ENCODE measurements around the gene ZC3H14. TPM values are rescaled to one million over a fixed set of nuclear protein-coding genes. Genes with fewer than 3 reads are reported as not detected.

Gene ZC3H14
- total RNA-seq (ENCODE audit: unreplicated experiment): 59.6 TPM
- long read RNA-seq, full-length matches to known transcripts: 7 of 28 reads
- long read RNA-seq, partial matches to known transcripts: 3 of 28 reads
- long read RNA-seq, other reads (novel, unspliced or antisense): 18 of 28 reads

GRCh38 chr14:88562831-88563686 is at the start of gene ZC3H14:
ZC3H14 (plus strand) TSS chr14:88563037; CDS start chr14:88563134, 97 bp downstream.
- DNase-seq: peak; percentile 92
- Mint-ChIP-seq H3K4me1 (ENCODE audit: low read depth, unreplicated experiment) (peaks cover 5% of the 10 kb centered on the region), H3K27me3 (ENCODE audit: unreplicated experiment) (peaks cover 10% of the 10 kb centered on the region), H3K4me3 (ENCODE audit: unreplicated experiment) (peak within 1 kb of the TSS; percentile 90), H3K27ac (ENCODE audit: unreplicated experiment) (peak within 1 kb of the TSS; percentile 84), H3K36me3 (ENCODE audit: unreplicated experiment) (no peaks in the 10 kb centered on the region), H3K9me3 (ENCODE audit: unreplicated experiment) (peaks cover 5% of the 10 kb centered on the region)
- no peak for TF ChIP-seq CTCF (IDR thresholded peaks at IDR 0.05; ENCODE audit: partially characterized antibody, unreplicated experiment)

- no peak for DNase-seq
- TF ChIP-seq CTCF (IDR thresholded peaks at IDR 0.05; ENCODE audit: partially characterized antibody, unreplicated experiment): no peak
- no peaks in the 10 kb centered on the region for H3K36me3 Mint-ChIP-seq (ENCODE audit: unreplicated experiment)
- no peak overlapping the region for H3K4me3 Mint-ChIP-seq (ENCODE audit: unreplicated experiment)
- no peak overlapping the region for H3K27ac Mint-ChIP-seq (ENCODE audit: unreplicated experiment)
- peaks cover 2% of the 10 kb centered on the region for H3K27me3 Mint-ChIP-seq (ENCODE audit: unreplicated experiment)
- H3K9me3 Mint-ChIP-seq (ENCODE audit: unreplicated experiment): no peaks in the 10 kb centered on the region
- peaks cover 4% of the 10 kb centered on the region for H3K4me1 Mint-ChIP-seq (ENCODE audit: low read depth, unreplicated experiment)
Observed at GRCh38 chr14:88515499-88516221, 47.2 kb upstream of the ZC3H14 start.

GRCh38 chr14:88516861-88517357 is 45.9 kb upstream of the ZC3H14 start:
- Mint-ChIP-seq H3K36me3 (ENCODE audit: unreplicated experiment) (no peaks in the 10 kb centered on the region), H3K9me3 (ENCODE audit: unreplicated experiment) (no peaks in the 10 kb centered on the region), H3K4me3 (ENCODE audit: unreplicated experiment) (no peak overlapping the region), H3K27me3 (ENCODE audit: unreplicated experiment) (peaks cover 1% of the 10 kb centered on the region), H3K4me1 (ENCODE audit: low read depth, unreplicated experiment) (peaks cover 4% of the 10 kb centered on the region), H3K27ac (ENCODE audit: unreplicated experiment) (no peak overlapping the region)
- no peak for DNase-seq
- no peak for TF ChIP-seq CTCF (IDR thresholded peaks at IDR 0.05; ENCODE audit: partially characterized antibody, unreplicated experiment)

GRCh38 chr14:88518592-88519512 is 44.0 kb upstream of the ZC3H14 start:
- peaks cover 4% of the 10 kb centered on the region for H3K4me1 Mint-ChIP-seq (ENCODE audit: low read depth, unreplicated experiment)
- H3K36me3 Mint-ChIP-seq (ENCODE audit: unreplicated experiment): peaks cover 9% of the 10 kb centered on the region
- H3K27ac Mint-ChIP-seq (ENCODE audit: unreplicated experiment): peak overlapping the region; percentile 90
- no peaks in the 10 kb centered on the region for H3K27me3 Mint-ChIP-seq (ENCODE audit: unreplicated experiment)
- no peak overlapping the region for H3K4me3 Mint-ChIP-seq (ENCODE audit: unreplicated experiment)
- no peak for DNase-seq
- TF ChIP-seq CTCF (IDR thresholded peaks at IDR 0.05; ENCODE audit: partially characterized antibody, unreplicated experiment): no peak
- no peaks in the 10 kb centered on the region for H3K9me3 Mint-ChIP-seq (ENCODE audit: unreplicated experiment)

Data from glutamatergic neuron (in vitro differentiated cells).